HG02759 (cell line): ENCODE data around the gene RABL3.
"Not testable (repeated sequence)": the region's sequence is repeated elsewhere in the genome, so short reads cannot be mapped to it uniquely, and the experiment has no call there.

Source experiments
- ATAC-seq: cut with Tn5 transposase; IDR thresholded peaks from one replicate; pipeline ENCODE4 v1.9.1; 2021; ENCODE audit warnings: mild to moderate bottlenecking, moderate library complexity; ENCODE audit not compliant: unreplicated experiment

Gene RABL3

DNA sequence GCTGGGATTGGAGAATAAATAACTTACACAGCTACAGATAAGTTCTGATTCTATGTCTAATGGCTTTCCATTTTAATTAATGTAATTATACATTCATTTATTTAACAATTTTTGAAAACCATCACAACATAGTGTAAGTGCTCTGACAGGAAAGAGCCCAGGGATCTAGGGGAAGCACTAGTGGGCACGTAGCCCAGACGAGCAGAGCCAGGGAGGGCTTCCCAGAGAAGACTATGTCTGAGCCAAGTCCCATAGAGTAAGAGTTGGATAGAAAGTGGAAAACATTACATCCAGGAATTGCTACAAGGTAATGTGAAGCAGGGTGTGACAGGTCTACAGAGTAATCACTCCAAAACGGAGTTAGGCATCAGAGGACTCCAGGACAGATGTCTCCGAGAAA is 57.4 kb downstream of the RABL3 start:
- ATAC-seq: no peak

DNA sequence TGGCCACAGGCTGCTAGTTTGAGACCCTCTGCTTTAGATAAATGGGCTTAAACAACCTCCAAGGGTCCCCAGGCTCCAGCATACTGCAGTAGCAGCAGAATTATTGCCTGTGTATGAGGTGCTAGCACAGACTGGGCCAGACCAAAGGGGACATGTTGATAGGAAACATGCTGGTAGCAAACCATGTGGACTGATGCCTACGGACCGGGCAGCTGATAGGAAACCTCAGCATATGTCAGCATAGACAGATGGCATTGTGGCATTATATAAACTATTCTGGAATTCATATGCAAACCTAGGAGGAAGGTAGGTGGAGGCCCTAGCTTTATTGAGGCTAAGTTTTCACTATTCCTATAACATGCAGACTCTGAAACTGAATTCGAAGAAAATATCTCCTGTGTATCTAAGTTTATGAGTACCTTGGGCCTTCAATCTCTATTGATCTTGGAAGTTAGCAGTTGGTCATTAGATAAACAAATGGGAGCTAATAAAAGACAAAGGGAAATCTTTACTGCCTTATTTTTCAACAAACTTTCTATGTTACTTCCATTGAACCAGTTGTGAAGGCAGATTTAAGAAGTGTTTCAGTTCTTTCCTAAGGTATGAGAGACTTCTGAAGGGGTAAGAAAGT is 58.5 kb downstream of the RABL3 start:
- ATAC-seq: no peak

GRCh38 chr3:120683213-120683612 is 59.1 kb downstream of the RABL3 start:
- no peak for ATAC-seq

- no peak for ATAC-seq
These were observed 60.1 kb downstream of the RABL3 start, which contains the start of gene HGD for GRCh38 chr3:120682095-120682681. TSS of gene HGD (minus strand) at chr3:120682239. CDS start at chr3:120682111, 128 bp downstream.

DNA sequence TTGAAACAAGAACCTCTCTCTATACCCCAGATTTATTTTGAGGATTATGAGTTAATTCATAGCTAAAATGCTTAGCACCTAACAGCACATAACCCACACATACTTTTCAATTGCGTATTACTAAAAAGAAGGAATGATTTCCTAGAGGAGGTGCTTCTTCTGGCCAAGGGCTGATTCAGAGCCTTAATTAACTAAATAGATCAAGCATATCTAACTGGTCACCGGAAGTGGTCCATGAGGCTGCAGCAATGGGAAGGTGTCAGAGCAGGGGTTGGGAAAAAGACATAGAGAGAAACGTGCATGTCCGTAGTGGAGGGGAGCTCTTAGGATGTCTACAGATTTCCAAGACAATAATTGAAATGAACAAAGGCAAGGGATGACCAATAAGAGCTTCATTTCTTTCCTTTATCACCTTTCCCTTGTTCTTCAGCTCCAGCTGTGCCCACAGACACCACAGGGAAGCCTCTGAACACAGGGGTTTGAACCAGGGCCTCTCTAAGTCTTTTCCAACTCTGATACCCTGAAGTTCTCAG is 60.7 kb downstream of the RABL3 start:
- no peak for ATAC-seq

DNA sequence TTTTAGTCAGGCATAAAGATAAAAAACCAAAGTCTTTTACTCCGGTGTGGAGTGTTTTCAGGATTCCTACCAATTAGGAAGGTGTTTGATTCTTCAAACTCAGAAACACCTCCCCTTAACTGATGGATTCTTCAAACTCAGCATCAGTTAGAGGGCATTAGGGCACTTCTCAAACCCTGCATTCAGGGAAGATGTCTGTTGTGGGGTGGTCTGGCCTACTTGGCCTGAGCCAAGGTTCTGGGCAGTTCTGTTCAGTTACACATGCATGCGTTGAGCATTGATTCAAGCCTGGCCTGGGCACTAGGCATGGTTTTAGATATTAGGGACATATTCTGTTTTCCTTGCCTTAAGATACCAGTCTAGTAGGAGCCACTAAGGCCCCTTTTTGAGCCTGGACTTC is 61.3 kb downstream of the RABL3 start:
- no peak for ATAC-seq

GRCh38 chr3:120680193-120680894 is 62.0 kb downstream of the RABL3 start:
- no peak for ATAC-seq

GRCh38 chr3:120678984-120679383 is 63.3 kb downstream of the RABL3 start:
- peak; percentile 33 for ATAC-seq

GRCh38 chr3:120678331-120678947 is 63.9 kb downstream of the RABL3 start:
- peak; percentile 95 for ATAC-seq

DNA sequence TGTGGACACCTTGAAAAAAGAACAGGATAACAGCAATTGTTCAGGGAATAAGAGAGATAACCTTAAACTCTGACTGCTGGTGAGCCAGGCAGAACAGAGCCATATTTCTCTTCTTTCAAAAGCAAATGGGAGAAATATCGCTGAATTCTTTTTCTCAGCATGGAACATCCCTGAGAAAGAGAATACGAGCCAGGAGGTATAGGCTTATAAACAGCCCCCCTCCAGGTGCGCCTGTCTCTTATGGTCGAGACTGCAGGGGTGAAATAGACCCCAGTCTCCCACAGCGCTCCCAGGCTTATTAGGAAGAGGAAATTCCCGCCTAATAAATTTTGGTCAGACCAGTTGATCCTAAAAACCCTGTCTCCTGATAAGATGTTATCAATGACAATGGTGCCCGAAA is 65.1 kb downstream of the RABL3 start:
- not testable (repeated sequence) for ATAC-seq

- ATAC-seq: no peak
These were observed 69.2 kb downstream of the RABL3 start for GRCh38 chr3:120673116-120673515.

DNA sequence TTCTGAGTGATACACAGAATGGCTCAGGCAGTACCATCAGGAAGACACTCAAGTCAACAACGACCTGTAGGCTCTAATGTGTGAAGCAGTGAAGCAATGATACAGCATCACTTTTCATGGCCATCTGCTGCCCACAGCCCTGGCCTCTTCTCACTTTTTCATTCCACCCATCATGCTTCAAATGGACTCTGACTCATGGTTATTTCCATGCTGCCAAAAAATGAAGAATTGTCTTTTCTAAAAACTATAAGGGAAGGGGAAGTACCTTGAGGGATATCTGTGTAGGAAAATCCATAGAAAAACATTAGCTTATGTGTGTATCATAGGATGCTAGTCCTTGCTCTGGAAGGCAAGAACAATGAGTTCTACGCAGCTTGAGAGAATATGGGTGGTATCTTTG is 71.7 kb downstream of the RABL3 start:
- no peak for ATAC-seq

- no peak for ATAC-seq
These were observed 77.4 kb downstream of the RABL3 start for GRCh38 chr3:120664926-120665325.

DNA sequence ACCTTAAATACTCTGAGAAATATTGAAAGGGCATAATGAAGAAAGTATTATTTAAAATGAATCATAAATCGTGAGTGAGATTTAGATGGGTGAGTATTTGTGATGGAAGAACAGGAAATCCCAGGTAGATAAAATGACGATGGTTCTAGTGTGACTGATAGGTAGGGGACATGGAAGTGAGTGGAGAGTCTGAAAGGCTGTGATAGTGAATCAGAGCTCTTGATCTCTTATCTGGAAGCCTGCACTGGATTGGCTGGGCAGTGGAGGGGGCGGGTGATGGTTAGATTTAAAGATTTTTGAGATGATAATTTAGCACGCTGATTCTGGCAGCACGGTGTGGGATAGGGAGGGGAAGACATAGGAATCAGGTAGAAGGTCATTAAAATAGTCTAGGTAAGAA is 80.4 kb downstream of the RABL3 start:
- ATAC-seq: no peak

DNA sequence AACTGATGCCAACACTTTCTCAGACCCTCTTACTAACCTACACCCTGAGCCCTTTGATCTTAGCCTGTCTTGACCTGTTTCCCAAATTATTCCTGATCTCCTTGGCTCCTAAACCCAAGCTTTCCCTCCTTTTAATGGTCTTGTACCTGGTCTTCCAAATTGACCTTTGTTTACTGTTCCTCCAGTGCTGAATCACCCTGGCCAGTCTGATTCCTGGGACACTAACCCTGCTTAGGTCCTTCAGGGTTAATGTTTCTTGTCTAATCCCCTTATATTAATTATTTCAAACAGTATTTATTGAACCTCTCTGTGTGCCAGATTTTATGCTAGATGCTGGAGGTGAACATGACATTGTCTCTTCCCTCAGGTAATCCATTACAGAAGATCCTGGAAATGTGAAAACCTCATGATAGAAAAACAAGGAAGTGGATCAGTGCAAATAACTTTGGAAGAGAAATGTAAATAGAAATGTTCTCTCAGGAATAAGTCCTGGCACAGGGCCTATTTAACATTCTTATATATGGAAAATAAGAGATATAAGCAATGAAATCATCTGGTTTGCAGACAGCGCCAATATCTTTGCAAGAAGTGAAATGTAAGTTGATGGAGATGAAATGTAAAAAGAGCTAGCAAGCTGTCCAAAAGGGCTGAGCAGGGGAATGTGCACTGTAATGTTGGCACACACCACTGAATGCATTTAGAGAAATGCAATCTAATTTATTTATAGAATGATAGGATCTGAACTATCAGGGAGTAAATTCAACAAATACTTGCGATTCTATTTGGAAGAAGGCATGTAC is 81.0 kb downstream of the RABL3 start:
- no peak for ATAC-seq

- ATAC-seq: no peak
These were observed 82.5 kb downstream of the RABL3 start for GRCh38 chr3:120659834-120660233.

- ATAC-seq: no peak
These were observed 83.0 kb downstream of the RABL3 start for GRCh38 chr3:120659285-120659684.

- ATAC-seq: no peak
These were observed 89.3 kb downstream of the RABL3 start for GRCh38 chr3:120652896-120653545.

GRCh38 chr3:120652281-120652680 is 90.0 kb downstream of the RABL3 start:
- ATAC-seq: no peak

DNA sequence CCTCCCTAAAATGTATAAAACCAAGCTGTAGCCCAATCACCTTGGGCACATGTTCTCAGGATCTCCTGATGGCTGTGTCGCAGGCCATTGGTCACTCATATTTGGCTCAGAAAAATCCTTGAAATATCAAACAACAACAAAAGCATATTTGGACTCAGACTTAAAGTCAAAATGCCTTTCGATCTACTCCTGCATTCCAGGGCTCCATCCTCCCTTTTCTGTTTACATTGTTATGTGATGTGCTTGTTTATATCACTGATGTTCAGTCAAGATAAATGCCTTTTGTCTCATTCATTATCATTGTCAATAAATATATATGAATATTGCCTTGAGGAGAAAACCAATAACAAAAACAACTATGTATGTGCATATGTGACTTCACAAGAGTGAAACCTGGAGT is 92.0 kb downstream of the RABL3 start:
- no peak for ATAC-seq
